AG04450 (cell line): ENCODE results near the gene SMAD6. TPM values are rescaled to one million over a fixed set of nuclear protein-coding genes. Genes with fewer than 3 reads are reported as not detected.

Experiments used
- CTCF ChIA-PET: fragments of 300-600, 350-600 bp; formaldehyde crosslinking; extraction: SDS; loops from one replicate; lab custom pipeline; 2022; ENCODE audit warnings: antibody characterized with exemption, inconsistent platforms; lab: Charles Lee
- POLR2A ChIA-PET: fragments of 350-600 bp; formaldehyde crosslinking; extraction: SDS; loops from one replicate; lab custom pipeline; 2021; ENCODE audit warnings: antibody characterized with exemption, inconsistent platforms; lab: Yijun Ruan, JAX
- DNase-seq: peaks from one replicate; pipeline ENCODE4 v3.0.0-alpha.2; 2011; ENCODE audit warnings: low read depth, low spot score
- H3K27ac ChIP-seq: one replicate; pipeline ENCODE4 v1.5.1; 2012; ENCODE audit warnings: low read depth, low read length, control low read depth
- H3K27me3 ChIP-seq: one replicate; pipeline ENCODE4 v1.6.0; 2012; ENCODE audit warnings: low read length; ENCODE audit not compliant: control insufficient read depth, insufficient read depth
- H3K4me3 ChIP-seq: 2 replicates; pipeline ENCODE4 v1.5.1; 2011; ENCODE audit warnings: mild to moderate bottlenecking, low read depth, low read length, control low read depth
- H3K9me3 ChIP-seq: 2 replicates; pipeline ENCODE4 v1.5.1; 2012; ENCODE audit warnings: low read length; ENCODE audit not compliant: control insufficient read depth, insufficient read depth
- CTCF ChIP-seq: IDR thresholded peaks from 2 replicates; pipeline ENCODE4 v1.5.1; 2011; ENCODE audit warnings: low read depth, low read length, control low read depth, inconsistent platforms
- polyA plus RNA-seq: library from polyadenylated mRNA; depleted of rRNA; stranded (reverse); fragments of >200 nt; gene quantifications from 2 replicates; pipeline ENCODE4 v1.2.3, GENCODE V29; 2011

The SMAD6 gene
- polyA plus RNA-seq, 1 experiment, result 1.8 TPM

- Histone ChIP-seq H3K4me3 (no peak overlapping the region), H3K27me3 (no peaks in the 10 kb centered on the region), H3K27ac (peak overlapping the region; percentile 78), H3K9me3 (no peaks in the 10 kb centered on the region)
- CTCF ChIA-PET, result interaction anchor here (0.7 to 1.7 kb wide), 2 partner anchors 9 to 53 kb away, joined by 3 to 5 read pairs; no protein-coding TSS in a partner anchor
- DNase-seq, result no peak
- POLR2A ChIA-PET, result interaction anchor here (0.6 to 1.6 kb wide), 4 partner anchors 10 to 98 kb away, joined by 3 to 6 read pairs (median 4); no protein-coding TSS in a partner anchor
- no peak for TF ChIP-seq CTCF
These were observed 96.5 kb downstream of the SMAD6 start for GRCh38 chr15:66798426-66799061.

DNA sequence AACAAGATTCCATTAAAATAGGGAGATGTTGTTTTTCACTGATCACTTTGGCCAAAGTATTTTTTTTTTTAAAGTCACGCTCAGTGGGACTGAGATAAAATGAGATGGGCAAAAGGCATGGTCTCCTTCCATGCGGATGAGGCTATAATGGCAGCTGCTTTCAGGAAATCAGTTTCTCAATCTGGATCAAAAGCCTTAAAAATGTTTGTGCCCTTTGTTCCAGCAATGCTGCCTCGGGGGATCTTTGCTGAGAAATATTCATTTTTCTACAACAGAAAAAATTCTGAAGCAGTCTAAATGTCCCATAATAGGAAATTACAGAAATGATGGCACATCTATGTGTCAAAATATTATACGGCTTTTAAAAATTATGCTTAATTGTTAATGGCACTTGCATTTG lies 97.2 kb downstream of the SMAD6 start:
- Histone ChIP-seq H3K27ac (no peak overlapping the region), H3K9me3 (no peaks in the 10 kb centered on the region), H3K4me3 (no peak overlapping the region), H3K27me3 (no peaks in the 10 kb centered on the region)
- ChIA-PET POLR2A (interaction anchor here (0.6 to 1.6 kb wide), 3 partner anchors 10 to 84 kb away, joined by 3 to 6 read pairs (median 5); no protein-coding TSS in a partner anchor), CTCF (interaction anchor here (0.7 to 1.7 kb wide), 2 partner anchors 9 to 52 kb away, joined by 3 to 5 read pairs; no protein-coding TSS in a partner anchor)
- TF ChIP-seq CTCF, result no peak
- DNase-seq, result no peak

DNA sequence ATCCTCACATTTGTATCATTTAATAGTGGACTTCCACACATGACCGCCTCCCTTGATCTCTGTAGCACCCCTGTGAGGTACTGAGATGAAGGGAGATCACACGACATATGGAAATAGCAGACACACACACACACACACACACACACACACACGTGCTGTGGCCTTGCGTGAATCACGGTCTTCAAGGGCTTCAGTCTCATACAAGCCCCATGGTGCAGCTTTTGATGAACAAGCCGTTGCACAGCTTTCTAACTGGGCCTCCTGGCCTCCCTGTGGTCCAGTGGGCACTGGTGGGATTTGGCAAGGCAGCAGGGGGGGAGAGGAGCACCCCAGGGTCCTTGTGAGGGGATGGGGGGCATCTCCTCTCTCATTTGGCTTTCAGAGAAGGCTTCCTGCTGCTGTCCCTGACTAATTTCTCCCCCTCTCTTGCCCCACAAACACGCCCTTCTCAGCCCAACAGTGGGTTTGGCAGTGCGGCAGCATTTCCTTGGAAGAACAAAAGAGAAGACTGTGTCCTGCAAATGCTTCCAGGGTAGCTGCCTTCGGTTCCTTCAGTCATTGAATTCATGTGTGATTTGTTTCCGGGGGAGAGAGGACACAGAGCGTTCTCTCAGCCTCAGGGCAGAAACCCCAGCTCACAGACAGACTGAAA lies 98.7 kb downstream of the SMAD6 start:
- peak overlapping the region; percentile 21 for H3K27ac ChIP-seq
- no peaks in the 10 kb centered on the region for H3K27me3 ChIP-seq
- ChIA-PET CTCF (interaction anchor here (1.7 kb wide), 1 partner anchor 12 kb away, joined by 6 read pairs; no protein-coding TSS in a partner anchor), POLR2A (interaction anchor here (0.6 kb wide), 1 partner anchor 11 kb away, joined by 4 read pairs; no protein-coding TSS in a partner anchor)
- no peak for TF ChIP-seq CTCF
- H3K4me3 ChIP-seq, result no peak overlapping the region
- H3K9me3 ChIP-seq, result no peaks in the 10 kb centered on the region; the same call in 1 of the 2 replicates
- no peak for DNase-seq

DNA sequence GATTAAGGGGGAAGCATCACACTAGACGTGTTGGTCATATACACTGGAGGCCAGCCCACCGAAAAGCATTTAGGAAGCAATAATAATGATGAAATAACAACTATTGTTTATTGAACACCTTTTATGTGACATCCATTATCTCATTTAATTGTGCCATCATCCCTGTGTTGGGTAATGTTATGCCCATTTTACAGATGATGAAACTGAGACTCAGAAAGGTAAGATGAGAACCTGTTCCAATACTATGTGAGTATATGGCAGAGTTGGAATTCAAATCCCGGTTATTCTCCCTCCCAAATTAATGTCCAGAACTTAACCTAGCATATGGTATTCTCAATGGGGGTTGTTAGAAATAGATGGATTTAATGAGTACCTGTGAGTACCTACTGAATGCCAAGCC lies 99.2 kb downstream of the SMAD6 start:
- DNase-seq, result no peak
- Histone ChIP-seq H3K4me3 (no peak overlapping the region), H3K27me3 (no peaks in the 10 kb centered on the region), H3K9me3 (no peaks in the 10 kb centered on the region; the same call in 1 of the 2 replicates), H3K27ac (no peak overlapping the region)
- no peak for TF ChIP-seq CTCF
- POLR2A ChIA-PET, result interaction anchor here (0.6 kb wide), 1 partner anchor 11 kb away, joined by 4 read pairs; no protein-coding TSS in a partner anchor
- CTCF ChIA-PET, result interaction anchor here (1.7 kb wide), 1 partner anchor 12 kb away, joined by 6 read pairs; no protein-coding TSS in a partner anchor
